Fibroblast of lung (primary cell): ENCODE data around the gene KREMEN1.

ENCODE experiments used
- EZH2 ChIP-seq: IDR thresholded peaks from 2 replicates; pipeline ENCODE4 v1.5.1; 2012; ENCODE audit warnings: low read length, control low read depth, mild to moderate bottlenecking; ENCODE audit errors: missing control alignments
- TF ChIP-seq, protein P1 (sequence below), 2 donors: IDR thresholded peaks in 1 of 2; conservative IDR thresholded peaks in 1 of 2; 1 replicate in 1 of 2; 2 replicates in 1 of 2; pipeline ENCODE4 v1.5.1; 2011 to 2012; ENCODE audit warnings: low read length in 2 of 2, control low read depth in 1 of 2, inconsistent platforms in 1 of 2, low read depth in 1 of 2, mild to moderate bottlenecking in 1 of 2

DNA sequence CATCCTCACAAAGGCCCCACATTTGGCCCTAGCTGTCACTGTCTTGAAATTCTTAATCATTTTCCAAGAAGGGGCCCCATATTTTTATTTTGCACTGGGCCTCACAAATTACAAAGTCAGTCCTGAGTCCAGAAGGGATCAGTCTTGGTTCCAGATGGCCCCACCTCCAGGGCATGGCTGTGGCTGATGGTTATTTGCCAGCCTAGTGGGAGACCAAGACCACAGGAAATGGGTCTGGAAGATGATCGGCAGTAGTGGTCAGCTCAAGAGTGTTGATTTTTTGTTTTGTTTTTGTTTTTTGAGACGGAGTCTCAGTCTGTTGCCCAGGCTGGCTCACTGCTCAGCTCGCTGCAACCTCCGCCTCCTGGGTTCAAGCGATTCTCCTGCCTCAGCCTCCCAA, 85.7 kb downstream of the KREMEN1 start:
- TF ChIP-seq, protein P1, sequence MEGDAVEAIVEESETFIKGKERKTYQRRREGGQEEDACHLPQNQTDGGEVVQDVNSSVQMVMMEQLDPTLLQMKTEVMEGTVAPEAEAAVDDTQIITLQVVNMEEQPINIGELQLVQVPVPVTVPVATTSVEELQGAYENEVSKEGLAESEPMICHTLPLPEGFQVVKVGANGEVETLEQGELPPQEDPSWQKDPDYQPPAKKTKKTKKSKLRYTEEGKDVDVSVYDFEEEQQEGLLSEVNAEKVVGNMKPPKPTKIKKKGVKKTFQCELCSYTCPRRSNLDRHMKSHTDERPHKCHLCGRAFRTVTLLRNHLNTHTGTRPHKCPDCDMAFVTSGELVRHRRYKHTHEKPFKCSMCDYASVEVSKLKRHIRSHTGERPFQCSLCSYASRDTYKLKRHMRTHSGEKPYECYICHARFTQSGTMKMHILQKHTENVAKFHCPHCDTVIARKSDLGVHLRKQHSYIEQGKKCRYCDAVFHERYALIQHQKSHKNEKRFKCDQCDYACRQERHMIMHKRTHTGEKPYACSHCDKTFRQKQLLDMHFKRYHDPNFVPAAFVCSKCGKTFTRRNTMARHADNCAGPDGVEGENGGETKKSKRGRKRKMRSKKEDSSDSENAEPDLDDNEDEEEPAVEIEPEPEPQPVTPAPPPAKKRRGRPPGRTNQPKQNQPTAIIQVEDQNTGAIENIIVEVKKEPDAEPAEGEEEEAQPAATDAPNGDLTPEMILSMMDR (conservative IDR thresholded peaks at IDR 0.05 in 1 of 2, IDR thresholded peaks at IDR 0.05 in 1 of 2; ENCODE audit: low read depth in 1 of 2, low read length in 2 of 2) = no peak
- TF ChIP-seq EZH2 = no peak
